K562 (cell line): ENCODE measurements around the gene PHACTR2. TPM values are rescaled to one million over a fixed set of nuclear protein-coding genes. Genes with fewer than 3 reads are reported as not detected.

Source experiments
- CXXC5 ChIP-seq: fragments of 250-450 bp; sonication (Bioruptor Pico); IDR thresholded peaks from 2 replicates; pipeline ENCODE4 v1.8.0; 2022; ENCODE audit warnings: inconsistent platforms, mild to moderate bottlenecking, moderate library complexity
- EHMT2 ChIP-seq: fragments of 450-650 bp; IDR thresholded peaks from 2 replicates; pipeline ENCODE4 v1.6.1; 2018; ENCODE audit warnings: antibody characterized with exemption
- ETV6 ChIP-seq, 3 experiments: fragments of 150-350 bp in 1 of 3; sonication (generic) in 1 of 3; formaldehyde crosslinking in 1 of 3; IDR thresholded peaks; 2 replicates each; pipeline versions ENCODE4 v1.6.1 to v1.8.0; 2014 to 2022; ENCODE audit warnings: borderline replicate concordance in 2 of 3, low read depth in 2 of 3, antibody characterized with exemption in 1 of 3, low read length in 1 of 3, mild to moderate bottlenecking in 1 of 3, missing genetic modification reagents in 1 of 3
- FOS ChIP-seq: IDR thresholded peaks from 3 replicates; pipeline ENCODE4 v1.6.1; 2011; ENCODE audit not compliant: insufficient read length; ENCODE audit errors: extremely low read depth
- HIVEP1 ChIP-seq: fragments of 250-450 bp; sonication (Bioruptor Pico); IDR thresholded peaks from 2 replicates; pipeline ENCODE4 v1.4.0; 2020; ENCODE audit warnings: mild to moderate bottlenecking
- NFIC ChIP-seq: fragments of 450-650 bp; IDR thresholded peaks from 2 replicates; pipeline ENCODE4 v1.6.1; 2017; ENCODE audit warnings: mild to moderate bottlenecking, inconsistent platforms
- RNF2 ChIP-seq: sonication (generic); IDR thresholded peaks from 2 replicates; pipeline ENCODE4 v1.6.1; 2016
- SMAD3 ChIP-seq: fragments of 450-650 bp; formaldehyde crosslinking; conservative IDR thresholded peaks from 2 replicates; pipeline ENCODE4 v1.4.0; 2020; ENCODE audit warnings: mild to moderate bottlenecking
- SP1 ChIP-seq: sonication (generic); formaldehyde crosslinking; IDR thresholded peaks from 2 replicates; pipeline ENCODE4 v1.8.1; 2022; ENCODE audit warnings: mild to moderate bottlenecking, missing genetic modification reagents
- TBP ChIP-seq: optimal IDR thresholded peaks from 2 replicates; pipeline ENCODE3; 2011; ENCODE audit warnings: low read depth, low read length, improper control_type of control experiment
- ZNF134 ChIP-seq: fragments of 250-450 bp; sonication (Bioruptor Pico); conservative IDR thresholded peaks from 2 replicates; pipeline ENCODE4 v1.4.0; 2020
- ZNF232 ChIP-seq: sonication (generic); formaldehyde crosslinking; IDR thresholded peaks from 2 replicates; pipeline ENCODE4 v1.8.0; 2022; ENCODE audit warnings: mild to moderate bottlenecking, missing genetic modification reagents
- ZNF384 ChIP-seq: IDR thresholded peaks from 2 replicates; pipeline ENCODE4 v1.6.1; 2012; ENCODE audit warnings: low read depth, low read length, improper control_type of control experiment
- polyA plus RNA-seq, 8 experiments: library from polyadenylated mRNA; depleted of rRNA in 4 of 8; stranded (reverse) in 5 of 8; unstranded in 3 of 8; fragments of >200 nt; fragmentation: Nextera tagmentation in 2 of 8; fragmentation: Illumina TruSeq in 1 of 8; extraction: Ambion mirVana in 2 of 8; extraction: Trizol in 1 of 8; gene quantifications; 2 replicates each; pipeline versions ENCODE4 v1.2.1 to v1.2.3, GENCODE V29; 2011 to 2014; ENCODE audit warnings: inconsistent platforms in 1 of 8, missing spikeins in 1 of 8
- total RNA-seq, 7 experiments: library from RNA; depleted of rRNA in 6 of 7; stranded (reverse); fragments of >200 nt in 6 of 7; fragmentation: Illumina TruSeq in 2 of 7; extraction: Trizol in 2 of 7; gene quantifications; 2 replicates each; pipeline versions ENCODE4 v1.2.1 to v1.2.3, GENCODE V29; 2011 to 2021; ENCODE audit warnings: low replicate concordance in 1 of 7
- TF ChIP-seq, protein P1 (sequence below): fragments of 450-650 bp; IDR thresholded peaks from 2 replicates; pipeline ENCODE4 v1.6.1; 2016; ENCODE audit warnings: antibody characterized with exemption
- TF ChIP-seq, protein P2 (sequence below), 2 experiments: fragments of 450-650 bp; IDR thresholded peaks; 2 replicates each; pipeline ENCODE4 v1.6.1; 2016
- TF ChIP-seq, protein P3 (sequence below), 2 experiments: fragments of 450-650 bp; IDR thresholded peaks; 2 replicates each; pipeline ENCODE4 v1.6.1; 2016; ENCODE audit warnings: mild to moderate bottlenecking in 2 of 2, borderline replicate concordance in 1 of 2, low read depth in 1 of 2, moderate library complexity in 1 of 2

Gene PHACTR2
- total and polyA plus RNA-seq, 9 of the 15 experiments (the other 6 are each of a cell fraction or from before 2014, with no cell fraction given) = 5.3 to 52.5 (median 22.9) TPM

DNA sequence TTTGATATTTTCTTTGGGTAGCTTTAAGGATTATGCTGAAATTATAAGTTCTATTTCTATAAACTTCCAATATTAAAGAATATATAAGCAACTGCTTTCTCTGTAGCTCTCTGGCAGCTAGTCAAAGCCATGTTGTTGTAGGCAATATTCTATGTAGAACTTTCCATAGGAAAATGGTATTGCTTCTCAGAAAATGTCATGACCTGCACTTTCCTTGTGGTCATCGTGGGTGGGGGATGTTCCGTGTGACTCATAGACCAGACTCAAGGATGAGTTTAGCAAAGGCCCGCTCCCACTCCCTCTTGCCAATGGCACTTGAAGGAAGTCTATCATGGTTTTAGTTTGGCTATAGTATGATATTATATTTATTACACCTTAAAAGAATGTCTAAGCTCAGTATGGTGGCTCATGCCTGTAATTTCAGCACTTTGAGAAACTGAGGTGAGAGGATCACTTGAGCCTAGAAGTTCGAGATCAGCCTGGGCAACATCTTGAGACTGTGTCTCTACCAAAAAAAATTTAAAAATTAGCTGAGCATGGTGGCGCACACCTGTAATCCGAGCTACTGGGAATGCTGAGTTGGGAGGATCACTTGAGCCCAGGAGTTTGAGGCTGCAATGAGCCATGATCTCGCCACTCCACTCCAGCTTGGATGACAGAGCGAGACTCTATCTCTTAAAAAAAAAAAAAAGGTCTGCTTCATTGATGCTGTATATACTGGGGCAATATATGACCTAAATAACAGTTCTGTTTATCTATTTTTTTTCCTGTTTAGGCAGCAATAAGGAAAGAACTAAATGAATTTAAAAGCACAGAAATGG, 128.7 kb downstream of the PHACTR2 start (continued):
- TF ChIP-seq ZNF384 (peak; percentile 79), SMAD3 (CRISPR knock-in tag) (peak; percentile 96), TBP (peak; percentile 16), HIVEP1 (CRISPR knock-in tag) (no peak), ZNF134 (CRISPR knock-in tag) (peak; percentile 77), ETV6 (IDR thresholded peaks at IDR 0.05; ENCODE audit: borderline replicate concordance in 1 of 2, low read depth in 2 of 2, low read length in 1 of 2) (peak in 1 of 2 experiments; percentile 83; a peak in 3 of 4 replicates), ETV6 (CRISPR knock-in tag; IDR thresholded peaks at IDR 0.05; ENCODE audit: borderline replicate concordance) (no peak), FOS (peak; percentile 75), NFIC (peak; percentile 79), CXXC5 (CRISPR knock-in tag) (peak; percentile 82), SP1 (CRISPR knock-in tag) (peak; percentile 19; the same call in 1 of the 2 replicates), EHMT2 (peak; percentile 88), RNF2 (peak; percentile 95), ZNF232 (CRISPR knock-in tag) (no peak)
- TF ChIP-seq, protein P1, sequence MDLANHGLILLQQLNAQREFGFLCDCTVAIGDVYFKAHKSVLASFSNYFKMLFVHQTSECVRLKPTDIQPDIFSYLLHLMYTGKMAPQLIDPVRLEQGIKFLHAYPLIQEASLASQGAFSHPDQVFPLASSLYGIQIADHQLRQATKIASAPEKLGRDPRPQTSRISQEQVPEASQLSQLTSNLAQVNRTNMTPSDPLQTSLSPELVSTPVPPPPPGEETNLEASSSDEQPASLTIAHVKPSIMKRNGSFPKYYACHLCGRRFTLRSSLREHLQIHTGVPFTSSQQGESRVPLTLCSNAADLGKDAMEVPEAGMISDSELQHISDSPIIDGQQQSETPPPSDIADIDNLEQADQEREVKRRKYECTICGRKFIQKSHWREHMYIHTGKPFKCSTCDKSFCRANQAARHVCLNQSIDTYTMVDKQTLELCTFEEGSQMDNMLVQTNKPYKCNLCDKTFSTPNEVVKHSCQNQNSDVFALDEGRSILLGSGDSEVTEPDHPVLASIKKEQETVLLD = peak; percentile 58; the same call in 1 of the 2 replicates
- TF ChIP-seq, protein P2, sequence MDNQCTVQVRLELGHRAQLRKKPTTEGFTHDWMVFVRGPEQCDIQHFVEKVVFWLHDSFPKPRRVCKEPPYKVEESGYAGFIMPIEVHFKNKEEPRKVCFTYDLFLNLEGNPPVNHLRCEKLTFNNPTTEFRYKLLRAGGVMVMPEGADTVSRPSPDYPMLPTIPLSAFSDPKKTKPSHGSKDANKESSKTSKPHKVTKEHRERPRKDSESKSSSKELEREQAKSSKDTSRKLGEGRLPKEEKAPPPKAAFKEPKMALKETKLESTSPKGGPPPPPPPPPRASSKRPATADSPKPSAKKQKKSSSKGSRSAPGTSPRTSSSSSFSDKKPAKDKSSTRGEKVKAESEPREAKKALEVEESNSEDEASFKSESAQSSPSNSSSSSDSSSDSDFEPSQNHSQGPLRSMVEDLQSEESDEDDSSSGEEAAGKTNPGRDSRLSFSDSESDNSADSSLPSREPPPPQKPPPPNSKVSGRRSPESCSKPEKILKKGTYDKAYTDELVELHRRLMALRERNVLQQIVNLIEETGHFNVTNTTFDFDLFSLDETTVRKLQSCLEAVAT (IDR thresholded peaks at IDR 0.05) = peak in 1 of 2 experiments; percentile 95; a peak in 3 of 4 replicates
- TF ChIP-seq, protein P3, sequence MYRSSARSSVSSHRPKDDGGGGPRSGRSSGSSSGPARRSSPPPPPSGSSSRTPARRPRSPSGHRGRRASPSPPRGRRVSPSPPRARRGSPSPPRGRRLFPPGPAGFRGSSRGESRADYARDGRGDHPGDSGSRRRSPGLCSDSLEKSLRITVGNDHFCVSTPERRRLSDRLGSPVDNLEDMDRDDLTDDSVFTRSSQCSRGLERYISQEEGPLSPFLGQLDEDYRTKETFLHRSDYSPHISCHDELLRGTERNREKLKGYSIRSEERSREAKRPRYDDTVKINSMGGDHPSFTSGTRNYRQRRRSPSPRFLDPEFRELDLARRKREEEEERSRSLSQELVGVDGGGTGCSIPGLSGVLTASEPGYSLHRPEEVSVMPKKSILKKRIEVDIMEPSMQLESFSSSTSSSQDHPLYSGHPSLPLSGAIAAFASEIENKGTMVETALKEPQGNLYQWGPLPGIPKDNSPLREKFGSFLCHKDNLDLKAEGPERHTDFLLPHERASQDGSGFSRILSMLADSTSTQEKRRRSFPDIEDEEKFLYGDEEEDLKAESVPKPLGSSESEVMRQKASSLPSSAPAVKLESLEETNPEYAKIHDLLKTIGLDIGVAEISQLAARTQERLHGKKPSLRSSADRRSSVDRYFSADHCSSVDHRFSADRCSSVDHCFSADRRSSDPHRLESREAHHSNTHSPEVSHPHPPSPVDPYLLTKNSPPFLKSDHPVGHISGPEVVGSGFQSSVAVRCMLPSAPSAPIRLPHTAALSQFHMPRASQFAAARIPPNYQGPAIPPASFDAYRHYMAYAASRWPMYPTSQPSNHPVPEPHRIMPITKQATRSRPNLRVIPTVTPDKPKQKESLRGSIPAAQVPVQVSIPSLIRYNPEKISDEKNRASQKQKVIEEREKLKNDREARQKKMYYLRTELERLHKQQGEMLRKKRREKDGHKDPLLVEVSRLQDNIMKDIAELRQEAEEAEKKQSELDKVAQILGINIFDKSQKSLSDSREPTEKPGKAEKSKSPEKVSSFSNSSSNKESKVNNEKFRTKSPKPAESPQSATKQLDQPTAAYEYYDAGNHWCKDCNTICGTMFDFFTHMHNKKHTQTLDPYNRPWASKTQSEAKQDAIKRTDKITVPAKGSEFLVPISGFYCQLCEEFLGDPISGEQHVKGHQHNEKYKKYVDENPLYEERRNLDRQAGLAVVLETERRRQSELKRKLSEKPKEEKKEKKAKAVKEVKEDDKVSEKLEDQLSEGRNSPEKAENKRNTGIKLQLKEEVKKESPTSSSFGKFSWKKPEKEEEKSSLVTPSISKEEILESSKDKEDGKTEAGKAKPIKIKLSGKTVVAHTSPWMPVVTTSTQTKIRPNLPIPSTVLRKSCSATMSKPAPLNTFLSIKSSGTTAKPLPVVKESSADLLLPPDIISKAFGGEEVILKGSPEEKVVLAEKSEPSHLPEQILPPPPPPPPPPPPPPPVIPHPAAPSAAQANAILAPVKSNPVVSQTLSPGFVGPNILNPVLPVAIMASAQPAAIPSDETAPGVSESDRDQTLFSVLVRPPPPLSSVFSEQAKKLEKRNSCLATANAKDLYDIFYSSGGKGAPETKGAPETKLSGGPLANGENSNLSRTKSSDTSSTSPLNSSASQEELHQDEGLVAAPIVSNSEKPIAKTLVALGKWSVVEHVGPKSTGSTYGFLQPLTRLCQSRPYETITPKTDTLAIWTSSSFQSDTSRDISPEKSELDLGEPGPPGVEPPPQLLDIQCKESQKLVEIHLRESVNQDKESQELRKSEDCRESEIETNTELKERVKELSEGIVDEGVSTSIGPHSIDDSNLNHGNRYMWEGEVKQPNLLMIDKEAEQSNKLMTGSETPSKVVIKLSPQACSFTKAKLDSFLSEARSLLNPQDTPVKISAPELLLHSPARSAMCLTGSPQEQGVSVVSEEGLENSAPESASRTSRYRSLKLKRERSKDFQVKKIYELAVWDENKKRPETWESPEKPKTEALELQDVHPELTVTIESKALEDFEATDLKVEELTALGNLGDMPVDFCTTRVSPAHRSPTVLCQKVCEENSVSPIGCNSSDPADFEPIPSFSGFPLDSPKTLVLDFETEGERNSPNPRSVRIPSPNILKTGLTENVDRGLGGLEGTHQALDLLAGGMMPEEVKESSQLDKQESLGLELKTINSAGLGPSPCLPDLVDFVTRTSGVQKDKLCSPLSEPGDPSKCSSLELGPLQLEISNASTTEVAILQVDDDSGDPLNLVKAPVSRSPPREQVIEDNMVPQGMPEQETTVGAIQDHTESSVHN (IDR thresholded peaks at IDR 0.05; ENCODE audit: borderline replicate concordance in 1 of 2, low read depth in 1 of 2) = peak; percentile 64 to 92; a peak in 2 of 4 replicates
